Erythroblast (primary cell): ENCODE results near the gene LGR4.

Experiments
- DNase-seq, 2 experiments: peaks; one replicate each; lab custom pipeline; 2025; lab: John Stamatoyannopoulos, UW
- GATA1 ChIP-seq: IDR thresholded peaks from 2 replicates; pipeline ENCODE4 v1.6.1; 2011; ENCODE audit warnings: low read depth, mild to moderate bottlenecking, control low read depth, low read length, moderate library complexity
- POLR2A ChIP-seq: IDR thresholded peaks from 2 replicates; pipeline ENCODE4 v1.6.1; 2011; ENCODE audit warnings: mild to moderate bottlenecking, low read length

Gene LGR4

DNA sequence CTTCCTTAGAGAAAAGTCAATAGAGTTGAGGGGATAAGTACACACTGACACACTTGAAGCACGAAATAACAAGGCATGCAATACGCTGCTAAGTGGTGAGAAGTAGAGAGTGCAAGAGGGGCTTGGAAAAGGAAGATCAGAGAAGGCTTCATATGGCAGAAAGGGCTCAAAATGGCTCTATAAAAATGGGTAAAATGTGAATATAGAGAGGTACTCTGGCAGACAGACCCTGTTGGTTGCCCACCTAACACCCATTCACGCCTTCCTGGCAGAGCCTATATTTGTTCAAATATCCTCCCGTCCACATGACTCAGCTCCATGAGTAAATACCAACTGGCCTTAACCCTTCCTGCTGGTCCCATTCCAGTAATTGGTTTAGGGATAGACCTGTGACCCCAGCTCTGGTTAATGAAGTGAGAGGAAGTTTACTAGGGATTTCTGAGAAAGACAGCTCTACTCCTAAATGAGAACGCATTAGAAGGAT, 70.7 kb downstream of the LGR4 start:
- DNase-seq: no peak
- TF ChIP-seq GATA1 (no peak), POLR2A (no peak)

DNA sequence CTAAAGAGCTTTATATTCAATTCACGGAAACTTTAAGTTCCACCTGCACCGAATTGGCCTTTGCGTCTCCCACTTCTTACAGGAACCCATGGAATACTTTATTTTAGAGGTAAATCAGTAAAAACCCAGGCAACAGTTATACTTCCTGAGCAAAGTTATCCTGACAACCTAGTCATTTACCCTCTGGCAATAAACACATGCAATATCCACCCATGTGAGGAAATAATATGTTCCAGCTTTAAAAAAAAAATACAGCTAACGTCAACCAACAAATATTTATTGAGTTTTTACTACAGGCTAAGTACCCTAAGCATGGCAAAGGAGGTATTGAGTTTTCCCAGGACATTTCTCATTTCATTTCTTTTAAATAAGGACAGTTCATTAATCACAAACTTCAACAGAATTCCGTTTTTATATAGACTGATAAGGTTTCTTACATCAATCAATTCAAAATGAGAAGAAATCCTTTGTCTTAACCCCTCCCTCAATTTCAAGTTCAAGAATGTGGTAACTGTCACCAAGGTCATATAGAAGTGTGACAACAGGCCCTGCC, 71.2 kb downstream of the LGR4 start:
- TF ChIP-seq POLR2A: no peak
- no peak for DNase-seq

DNA sequence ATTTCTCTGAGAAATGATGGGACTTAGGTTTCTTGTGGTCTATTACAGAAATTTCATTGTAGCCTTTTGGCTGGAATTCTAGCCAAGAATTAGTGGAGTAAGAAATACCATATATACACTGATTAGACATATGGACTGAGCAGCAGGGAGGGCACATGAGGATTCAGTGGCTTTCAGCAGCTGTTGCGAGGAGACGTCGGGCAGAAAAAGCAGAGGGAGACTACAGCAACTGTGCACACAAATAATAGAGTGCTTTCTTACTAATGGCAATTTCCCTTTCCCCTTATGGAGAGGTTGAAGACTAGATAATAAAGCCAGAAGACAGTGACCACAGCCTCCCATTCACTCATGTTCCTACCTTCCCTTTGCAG, 74.2 kb downstream of the LGR4 start:
- TF ChIP-seq POLR2A (no peak), GATA1 (no peak)
- no peak for DNase-seq

DNA sequence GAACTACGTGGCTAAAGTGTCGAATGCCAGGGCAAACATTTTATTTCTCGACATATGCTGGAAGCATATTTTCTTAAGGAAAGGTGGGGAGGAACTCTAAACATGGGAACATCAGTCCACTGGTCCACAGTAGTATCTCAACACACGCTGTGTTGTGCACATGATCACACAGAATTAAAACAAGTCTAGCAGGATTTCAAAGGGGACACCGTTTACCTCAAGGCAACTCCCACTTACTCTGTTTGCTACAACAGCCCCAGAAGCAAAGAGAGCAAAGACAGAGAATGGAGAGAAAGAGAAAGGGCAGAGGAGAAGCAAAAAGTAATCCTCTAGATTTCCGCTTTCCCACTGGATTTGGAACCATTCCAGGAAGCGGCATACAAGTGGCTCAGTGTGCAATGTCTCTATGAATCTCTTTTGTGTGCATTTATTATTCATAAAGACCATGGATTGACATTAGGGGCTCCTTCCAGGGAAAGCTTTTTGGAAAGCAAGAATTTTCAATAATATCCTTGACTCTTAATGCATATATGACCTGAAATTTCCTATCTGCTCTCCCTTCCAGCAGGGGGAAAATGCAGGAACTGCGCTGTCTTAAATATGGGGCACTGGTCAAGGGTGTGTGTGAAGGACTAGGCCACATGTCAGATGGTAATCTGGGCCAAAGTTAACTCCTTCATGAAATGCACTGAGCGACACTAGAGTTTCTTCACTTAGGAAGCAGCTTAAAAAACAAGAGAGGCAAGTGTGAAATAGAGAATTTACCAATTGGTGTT, 74.8 kb downstream of the LGR4 start:
- TF ChIP-seq GATA1: no peak
- no peak for TF ChIP-seq POLR2A
- peak in 1 of 2 experiments; percentile 36 for DNase-seq

DNA sequence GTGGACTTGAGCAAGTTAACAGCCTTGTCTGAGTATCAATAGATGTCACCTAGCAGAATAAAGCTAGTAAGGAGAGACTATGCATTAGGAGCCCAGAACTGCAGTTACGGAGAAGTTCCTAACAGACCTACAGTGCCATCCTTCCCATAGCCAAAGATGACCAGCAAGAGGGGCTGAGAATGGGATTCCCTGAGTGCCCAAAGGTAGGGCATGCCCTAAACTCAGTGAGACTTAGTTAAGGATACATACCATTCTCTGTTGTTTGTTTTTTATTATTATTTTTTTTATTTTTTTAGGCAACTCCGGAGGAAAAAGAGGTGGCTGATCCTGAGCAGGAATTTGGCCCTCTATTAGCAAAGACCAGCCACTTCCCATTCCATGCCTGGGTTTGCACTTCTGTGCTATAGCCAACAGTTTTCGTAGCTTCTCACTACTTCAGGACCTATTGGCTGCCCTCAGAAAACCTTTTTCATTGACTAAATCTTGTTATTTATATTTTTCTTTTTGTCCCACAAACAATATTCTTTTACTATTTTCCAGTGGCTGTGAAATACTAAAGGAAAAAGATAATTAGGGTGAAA, 76.2 kb downstream of the LGR4 start:
- TF ChIP-seq POLR2A: no peak
- TF ChIP-seq GATA1: no peak
- no peak for DNase-seq

DNA sequence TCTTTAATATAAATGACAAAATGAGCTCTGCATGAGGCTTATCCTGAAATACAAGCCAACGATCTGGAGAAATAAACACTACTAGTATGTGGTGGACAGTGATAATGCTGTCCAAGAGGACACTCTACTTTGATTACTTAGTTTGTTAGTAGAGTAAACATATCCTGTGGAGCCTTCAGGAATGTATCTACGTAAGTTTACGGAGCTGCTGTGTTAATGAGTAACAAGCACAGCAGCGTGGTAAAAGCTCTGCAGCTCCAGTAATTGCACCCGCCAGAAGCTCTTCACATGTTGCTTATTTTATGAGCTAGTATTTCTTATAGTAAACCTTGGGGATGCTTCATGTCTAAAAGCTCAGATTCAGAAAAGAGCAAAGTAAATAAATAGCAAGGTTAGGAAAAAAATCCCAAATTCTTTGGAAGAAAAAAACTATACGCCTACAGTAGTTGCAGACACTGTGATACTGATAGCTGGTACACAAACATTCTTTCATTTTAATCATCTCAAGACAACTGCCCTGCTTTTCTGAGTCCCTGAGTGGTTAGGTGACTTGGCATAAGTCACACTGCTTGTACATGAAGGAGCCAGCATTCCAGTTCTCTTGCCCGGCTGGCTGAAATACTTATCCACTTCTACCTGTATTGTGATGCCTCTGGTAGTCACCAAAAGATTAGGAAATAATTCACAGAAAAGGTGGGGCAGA, 76.9 kb downstream of the LGR4 start:
- no peak for TF ChIP-seq GATA1
- DNase-seq: peak; percentile 52 to 64

DNA sequence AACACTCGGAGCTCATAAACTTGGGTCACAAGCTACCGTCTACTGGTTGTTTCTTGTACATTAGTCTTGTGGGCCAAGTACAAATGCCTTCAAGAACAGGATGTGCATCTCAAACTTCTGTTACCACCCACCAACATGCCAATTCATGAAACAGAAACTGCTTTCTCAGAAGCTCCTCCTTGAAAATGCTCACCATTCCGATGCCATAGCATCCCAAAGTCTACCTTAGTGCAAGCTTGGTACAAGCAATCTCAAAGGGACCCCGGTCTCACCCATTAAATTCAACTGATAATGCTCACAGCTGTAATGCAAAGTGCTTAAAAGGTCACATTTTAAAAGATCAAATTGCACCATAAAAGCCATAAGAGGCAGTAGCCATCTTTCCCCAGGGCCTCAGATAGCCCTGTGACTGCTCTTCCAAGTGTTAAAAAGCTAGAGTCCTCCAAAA, 77.8 kb downstream of the LGR4 start:
- no peak for DNase-seq
- TF ChIP-seq POLR2A (no peak), GATA1 (no peak)

DNA sequence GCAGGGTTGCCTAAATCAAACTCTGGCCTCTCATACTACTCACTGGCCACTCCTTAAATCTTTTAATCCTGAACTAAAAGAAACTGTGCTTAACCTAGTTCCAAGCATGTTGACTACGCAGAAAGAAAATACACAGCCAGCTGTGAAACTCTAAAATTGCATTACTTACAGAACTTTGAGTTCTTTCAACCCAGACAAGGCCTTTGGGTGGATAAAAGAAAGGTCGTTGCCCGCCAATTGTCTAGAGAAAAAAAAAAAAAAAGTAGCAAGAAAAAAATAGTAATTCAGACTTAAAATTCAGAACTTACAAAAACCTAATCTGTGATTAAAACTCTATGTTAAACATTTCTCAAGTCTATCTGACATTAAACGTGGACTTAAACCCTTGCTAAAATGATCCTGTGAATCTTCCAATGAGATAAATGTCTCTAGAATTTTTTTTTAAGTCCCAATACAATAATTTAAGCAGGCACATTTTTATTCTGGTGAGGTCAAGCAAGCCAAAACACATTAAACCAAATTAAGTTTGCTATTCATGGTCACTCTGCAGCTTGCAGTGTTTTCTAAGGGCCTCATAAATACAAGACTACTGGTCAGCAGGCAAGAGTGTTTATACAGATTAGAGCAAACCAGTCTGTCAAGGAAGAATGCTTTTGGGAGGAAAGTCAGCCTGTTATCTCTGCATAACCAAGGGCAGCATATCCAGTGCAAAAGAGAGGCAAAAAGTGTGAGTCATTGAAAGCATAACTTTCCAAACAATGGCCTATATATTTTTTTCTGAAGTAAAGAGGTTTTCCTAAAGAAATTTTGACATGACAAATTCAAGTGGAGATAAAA, 80.1 kb downstream of the LGR4 start:
- no peak for TF ChIP-seq GATA1
- DNase-seq: peak; percentile 68 to 84

DNA sequence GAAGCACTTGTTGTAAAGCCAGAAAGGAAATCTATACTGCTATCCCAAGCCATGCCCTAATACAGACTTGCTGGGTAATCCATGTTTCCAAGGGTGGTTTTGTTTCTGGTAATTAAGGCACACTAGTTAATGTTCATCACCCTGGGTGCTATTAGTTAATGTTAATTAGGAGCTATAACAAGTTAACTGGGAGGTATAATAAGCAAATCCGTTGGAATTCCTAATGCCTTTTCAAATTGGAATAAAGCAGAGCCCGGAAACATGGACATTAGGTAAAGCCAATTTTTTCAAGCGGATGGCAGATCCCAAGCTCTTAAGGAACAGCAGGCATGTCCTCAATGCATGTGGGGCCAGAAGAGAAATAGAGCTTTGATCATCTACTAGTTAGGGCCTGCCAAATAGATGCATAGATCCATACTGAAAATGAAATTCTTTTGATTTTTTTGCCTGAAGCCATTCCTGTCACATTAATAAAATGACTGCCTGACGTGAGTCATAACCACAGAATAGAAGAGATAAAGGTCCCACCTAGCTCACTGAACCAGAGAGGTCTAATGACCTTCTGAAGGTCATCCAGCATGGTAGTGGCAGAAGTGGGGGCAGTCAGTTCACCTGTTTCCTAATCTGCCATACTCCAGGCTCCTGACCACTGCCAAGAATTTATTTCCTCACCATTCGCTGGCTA, 81.1 kb downstream of the LGR4 start:
- TF ChIP-seq POLR2A (no peak), GATA1 (no peak)
- DNase-seq: peak in 1 of 2 experiments; percentile 20

DNA sequence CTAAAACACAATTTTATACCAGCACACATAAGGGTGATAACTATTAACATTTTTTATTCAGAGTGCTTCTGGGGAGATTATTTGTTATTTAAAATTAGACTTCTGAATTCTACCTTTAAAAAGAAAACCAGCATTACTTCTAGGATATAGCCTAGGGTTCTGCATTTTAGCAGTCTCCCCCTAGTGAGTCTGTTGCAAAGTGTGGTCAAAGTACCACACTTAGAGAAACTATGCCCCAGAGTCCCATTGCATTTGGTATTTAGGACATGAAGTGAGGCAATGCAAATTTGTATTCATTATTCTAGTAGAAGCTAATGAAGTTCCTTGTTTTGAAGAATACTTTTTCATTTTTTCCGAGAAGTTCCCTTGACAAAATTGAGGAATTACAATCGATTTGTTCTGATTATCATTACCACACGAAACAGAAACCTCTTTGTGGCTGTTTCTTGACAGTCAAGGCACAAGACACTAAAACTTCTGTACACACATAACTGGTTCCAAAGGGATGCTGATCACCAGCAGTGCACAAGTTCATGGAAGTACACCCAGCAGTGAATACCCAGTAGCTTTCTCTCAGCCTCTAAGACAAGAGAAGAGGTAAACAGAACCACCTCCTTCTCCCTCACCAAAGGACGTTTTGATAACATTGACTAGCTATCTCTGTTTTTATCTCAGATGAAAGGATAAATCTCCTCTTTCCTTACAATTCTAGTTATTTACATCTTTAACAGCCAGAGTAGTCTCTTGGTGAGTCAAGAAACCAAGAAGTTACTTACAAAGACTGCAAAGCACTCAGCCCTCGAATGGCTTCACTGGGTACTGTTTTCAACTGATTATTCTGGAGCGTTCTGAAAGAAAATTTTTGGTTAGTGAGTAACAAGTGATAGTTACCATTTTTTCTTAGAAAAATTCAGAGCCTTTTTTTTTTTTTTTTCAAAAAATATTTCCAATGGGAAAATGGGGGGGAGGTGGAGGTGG, 82.0 kb downstream of the LGR4 start:
- no peak for DNase-seq
- TF ChIP-seq GATA1 (no peak), POLR2A (no peak)

DNA sequence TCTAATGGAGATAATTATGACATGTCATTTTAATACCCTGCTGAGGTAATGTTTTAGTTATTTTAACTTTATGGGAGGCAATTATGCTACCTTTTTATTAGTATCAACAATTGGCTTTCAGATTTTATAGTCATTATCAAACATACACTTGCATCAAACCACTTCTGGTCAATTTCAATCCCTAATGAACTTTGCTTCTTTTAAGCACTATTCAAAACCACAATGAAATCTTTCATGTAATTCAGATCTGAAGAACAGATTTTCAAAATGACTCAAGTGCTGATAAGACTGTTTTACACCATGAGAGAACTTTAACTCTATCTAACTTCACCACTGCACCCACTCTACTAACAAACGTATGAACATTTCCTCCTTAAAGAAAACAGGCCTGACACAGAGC, 83.7 kb downstream of the LGR4 start:
- DNase-seq: peak; percentile 43 to 57
- TF ChIP-seq POLR2A (no peak), GATA1 (no peak)

DNA sequence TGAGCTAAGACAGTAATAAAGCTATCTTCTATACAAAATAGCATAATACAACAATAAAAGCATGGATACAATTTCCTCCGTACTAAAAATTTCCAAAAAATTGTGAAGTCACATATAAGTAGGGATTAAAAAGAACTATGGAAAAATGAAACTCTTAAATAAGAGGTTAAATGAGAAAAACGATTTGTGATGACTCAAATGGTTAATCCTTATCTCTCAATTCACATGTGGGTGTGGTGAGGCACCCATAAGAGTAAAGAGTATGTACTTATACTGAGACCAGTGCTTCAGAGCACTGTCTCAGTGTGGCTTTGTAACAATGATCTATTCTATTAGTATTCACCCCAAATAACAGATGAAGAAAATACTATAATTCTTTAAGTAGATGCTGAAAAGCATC, 84.6 kb downstream of the LGR4 start:
- TF ChIP-seq POLR2A: no peak
- no peak for TF ChIP-seq GATA1
- peak; percentile 80 to 87 for DNase-seq
